IPS-15b (cell line): ENCODE measurements around the gene GFI1.
A peak's percentile ranks its signal among the peaks of the same experiment; 100 is the strongest.
"Not testable (repeated sequence)": the region's sequence is repeated elsewhere in the genome, so short reads cannot be mapped to it uniquely, and the experiment has no call there.

Experiments used
- H3K27me3 ChIP-seq: one replicate; pipeline ENCODE4 v1.6.1; 2013; ENCODE audit warnings: low read length; ENCODE audit not compliant: control insufficient read depth, insufficient read depth
- H3K36me3 ChIP-seq: one replicate; pipeline ENCODE4 v1.6.1; 2013; ENCODE audit warnings: low read length; ENCODE audit not compliant: control insufficient read depth, insufficient read depth
- H3K4me1 ChIP-seq: one replicate; pipeline ENCODE4 v1.6.1; 2013; ENCODE audit warnings: mild to moderate bottlenecking, low read length; ENCODE audit not compliant: control insufficient read depth, insufficient read depth
- H3K4me3 ChIP-seq: one replicate; pipeline ENCODE4 v1.5.1; 2013; ENCODE audit warnings: low read depth, low read length
- H3K9ac ChIP-seq: one replicate; pipeline ENCODE4 v1.6.1; 2013; ENCODE audit warnings: low read depth, mild to moderate bottlenecking, low read length
- H3K9me3 ChIP-seq: one replicate; pipeline ENCODE4 v1.6.1; 2013; ENCODE audit warnings: mild to moderate bottlenecking, low read length; ENCODE audit not compliant: control insufficient read depth, insufficient read depth

The GFI1 gene

DNA sequence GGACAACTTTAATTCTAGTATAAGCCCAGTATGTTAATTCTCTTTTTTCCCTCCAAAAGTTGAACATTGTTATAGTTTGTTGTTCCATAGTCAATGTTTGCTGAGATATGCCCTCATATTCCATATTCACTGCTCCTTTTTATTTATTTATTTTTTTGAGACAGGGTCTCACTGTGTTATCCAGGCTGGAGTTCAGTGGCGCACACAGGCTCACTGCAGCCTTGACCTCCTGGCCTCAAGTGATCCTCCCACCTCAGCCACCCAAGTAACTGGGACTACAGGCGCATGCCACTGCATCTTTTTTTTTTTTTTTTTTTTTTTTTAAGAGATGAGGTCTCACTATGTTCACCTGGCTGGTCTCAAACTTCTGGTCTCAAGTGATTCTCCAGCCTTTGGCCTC, 38.7 kb downstream of the GFI1 start:
- Histone ChIP-seq H3K4me1 (no peaks in the 10 kb centered on the region), H3K36me3 (no peaks in the 10 kb centered on the region), H3K4me3 (no peak overlapping the region), H3K9me3 (no peaks in the 10 kb centered on the region), H3K27me3 (peaks cover 2% of the 10 kb centered on the region), H3K9ac (no peak overlapping the region)

DNA sequence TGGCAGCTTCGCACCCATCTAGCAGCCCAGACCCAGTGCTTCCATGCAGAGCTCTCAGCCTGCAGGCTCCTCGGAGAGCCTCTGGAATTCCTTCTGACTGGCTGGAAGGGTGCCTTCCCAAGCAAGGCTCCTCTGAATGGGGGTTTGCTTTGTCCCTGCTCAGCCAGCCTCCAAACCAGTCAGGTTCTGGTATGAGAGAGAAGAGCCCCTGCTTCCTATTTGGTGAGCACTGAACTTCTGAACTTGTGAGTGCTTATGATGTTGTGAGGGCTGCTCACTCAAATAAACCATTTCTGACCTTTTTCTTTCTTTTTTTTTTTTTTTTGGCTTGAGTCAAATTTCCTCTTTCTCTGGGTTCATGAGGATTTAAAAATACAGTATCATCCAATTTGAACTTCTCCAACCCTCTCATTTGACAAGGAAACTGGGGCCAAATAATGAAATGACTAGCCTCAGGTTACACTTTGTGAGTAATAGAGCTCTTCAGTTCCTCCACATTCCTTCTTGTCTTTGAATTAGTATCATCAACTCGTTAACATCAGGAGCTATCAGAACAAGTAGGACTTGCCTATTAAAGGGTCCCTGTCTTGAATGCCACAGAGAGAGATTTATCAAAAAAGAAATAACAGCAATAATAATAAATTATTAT, 39.6 kb downstream of the GFI1 start:
- no peak overlapping the region for H3K4me3 ChIP-seq
- peaks cover 2% of the 10 kb centered on the region for H3K27me3 ChIP-seq
- no peak overlapping the region for H3K9ac ChIP-seq
- H3K4me1 ChIP-seq, result no peaks in the 10 kb centered on the region
- H3K36me3 ChIP-seq, result no peaks in the 10 kb centered on the region
- no peaks in the 10 kb centered on the region for H3K9me3 ChIP-seq

DNA sequence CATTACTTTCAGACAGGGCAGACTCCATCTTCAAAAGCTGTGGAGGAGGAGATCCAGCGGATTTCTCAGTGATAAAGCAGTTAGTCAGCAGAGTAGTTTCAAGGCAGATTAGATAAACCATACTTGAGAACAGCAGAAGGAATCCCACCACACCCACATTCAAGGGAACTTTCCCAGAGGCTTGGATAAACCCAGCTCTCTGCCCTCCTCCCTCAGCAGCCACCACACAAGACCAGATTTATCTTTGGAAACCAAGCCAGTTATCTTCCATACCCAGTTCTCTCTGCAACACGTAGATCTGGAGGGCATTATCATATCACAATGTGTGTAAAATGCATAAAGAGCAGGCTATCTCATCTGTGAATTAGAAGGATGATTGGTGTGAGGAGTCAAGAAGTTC, 40.2 kb downstream of the GFI1 start:
- H3K9ac ChIP-seq, result no peak overlapping the region
- H3K27me3 ChIP-seq, result peaks cover 2% of the 10 kb centered on the region
- no peaks in the 10 kb centered on the region for H3K9me3 ChIP-seq
- no peaks in the 10 kb centered on the region for H3K4me1 ChIP-seq
- H3K36me3 ChIP-seq, result no peaks in the 10 kb centered on the region
- no peak overlapping the region for H3K4me3 ChIP-seq

DNA sequence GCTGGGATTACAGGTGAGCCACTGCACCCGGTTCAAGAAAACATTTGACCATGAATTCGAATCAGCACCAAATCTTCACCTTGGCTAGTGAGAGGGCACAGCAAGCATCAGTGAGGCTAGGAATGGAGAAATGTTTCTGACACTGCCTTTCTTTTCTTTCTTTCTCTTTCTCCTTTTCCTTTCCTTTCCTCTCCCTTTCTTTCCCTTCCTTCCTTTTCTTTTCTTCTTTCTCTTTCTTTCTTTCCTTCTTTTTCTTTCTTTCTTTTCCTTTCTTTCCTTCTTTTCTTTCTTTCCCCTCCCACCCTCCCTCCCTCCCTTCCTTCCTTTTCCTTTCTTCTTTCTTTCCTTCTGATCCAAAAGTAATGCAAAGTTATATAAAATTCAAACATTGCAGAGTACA, 40.9 kb downstream of the GFI1 start:
- H3K27me3 ChIP-seq, result peaks cover 2% of the 10 kb centered on the region
- H3K9me3 ChIP-seq, result no peaks in the 10 kb centered on the region
- H3K4me3 ChIP-seq, result no peak overlapping the region
- no peaks in the 10 kb centered on the region for H3K4me1 ChIP-seq
- H3K36me3 ChIP-seq, result no peaks in the 10 kb centered on the region
- no peak overlapping the region for H3K9ac ChIP-seq

DNA sequence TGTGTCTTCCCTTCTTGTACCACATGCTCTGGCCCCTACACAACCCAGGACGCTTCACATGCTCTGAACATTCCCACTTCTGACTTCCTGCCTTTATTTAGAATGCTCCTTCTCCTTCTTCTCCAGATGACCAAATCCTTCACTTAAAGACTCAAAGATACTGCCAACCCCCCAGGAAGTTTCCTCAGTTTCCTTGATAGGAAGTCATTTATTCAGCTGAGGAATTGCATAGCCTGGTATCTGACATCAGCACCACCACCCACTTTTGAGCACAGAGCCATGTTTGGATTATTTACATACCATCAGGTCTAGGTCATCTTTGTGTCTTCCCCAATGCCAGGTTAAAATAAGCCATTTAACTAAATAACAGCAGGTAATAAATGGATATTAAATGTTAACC, 42.4 kb downstream of the GFI1 start:
- Histone ChIP-seq H3K4me1 (no peaks in the 10 kb centered on the region), H3K27me3 (peaks cover 2% of the 10 kb centered on the region), H3K36me3 (no peaks in the 10 kb centered on the region), H3K9ac (no peak overlapping the region), H3K9me3 (no peaks in the 10 kb centered on the region), H3K4me3 (no peak overlapping the region)

DNA sequence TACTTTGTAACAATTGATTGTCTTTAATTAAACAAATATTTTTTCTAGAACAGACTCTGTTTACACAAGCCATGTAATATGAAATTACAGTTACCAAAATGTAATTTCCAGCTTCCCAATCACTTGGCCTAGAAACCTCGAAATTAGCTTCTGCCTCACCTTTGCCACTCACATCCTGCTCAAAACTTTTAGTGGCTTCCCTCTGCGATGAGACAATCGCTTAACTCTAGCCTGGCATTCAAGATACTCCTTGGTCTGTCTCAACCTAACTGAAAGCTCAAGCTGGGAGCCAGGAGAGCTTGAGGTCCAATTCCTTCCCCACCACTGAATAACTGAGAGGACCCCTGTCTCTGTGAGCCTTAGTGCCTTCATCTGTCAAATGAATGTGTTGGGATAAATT, 42.8 kb downstream of the GFI1 start:
- Histone ChIP-seq H3K9ac (no peak overlapping the region), H3K9me3 (no peaks in the 10 kb centered on the region), H3K4me1 (no peaks in the 10 kb centered on the region), H3K4me3 (no peak overlapping the region), H3K36me3 (no peaks in the 10 kb centered on the region), H3K27me3 (peaks cover 2% of the 10 kb centered on the region)

DNA sequence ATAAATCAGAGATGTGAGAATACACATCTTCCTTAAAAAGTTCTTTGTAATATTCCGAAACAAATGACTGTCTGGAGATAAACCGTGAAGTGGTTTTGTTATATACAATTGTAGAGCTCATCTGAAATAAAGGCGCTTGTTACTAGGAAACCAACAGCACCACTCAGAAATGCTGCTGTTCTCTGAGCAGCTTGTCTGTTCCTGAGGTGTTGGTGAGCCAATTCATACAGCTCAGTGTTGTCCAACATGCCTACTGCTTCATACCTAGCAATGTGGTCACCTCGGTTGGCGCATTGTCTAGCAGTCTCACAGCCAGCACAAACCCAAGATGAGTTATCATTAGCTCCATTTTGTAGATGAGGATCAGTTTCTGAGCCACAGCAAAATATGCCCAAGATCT, 44.4 kb downstream of the GFI1 start:
- no peak overlapping the region for H3K9ac ChIP-seq
- H3K27me3 ChIP-seq, result peaks cover 2% of the 10 kb centered on the region
- H3K36me3 ChIP-seq, result no peaks in the 10 kb centered on the region
- H3K4me3 ChIP-seq, result peak overlapping the region; percentile 45
- no peaks in the 10 kb centered on the region for H3K4me1 ChIP-seq
- H3K9me3 ChIP-seq, result no peaks in the 10 kb centered on the region

DNA sequence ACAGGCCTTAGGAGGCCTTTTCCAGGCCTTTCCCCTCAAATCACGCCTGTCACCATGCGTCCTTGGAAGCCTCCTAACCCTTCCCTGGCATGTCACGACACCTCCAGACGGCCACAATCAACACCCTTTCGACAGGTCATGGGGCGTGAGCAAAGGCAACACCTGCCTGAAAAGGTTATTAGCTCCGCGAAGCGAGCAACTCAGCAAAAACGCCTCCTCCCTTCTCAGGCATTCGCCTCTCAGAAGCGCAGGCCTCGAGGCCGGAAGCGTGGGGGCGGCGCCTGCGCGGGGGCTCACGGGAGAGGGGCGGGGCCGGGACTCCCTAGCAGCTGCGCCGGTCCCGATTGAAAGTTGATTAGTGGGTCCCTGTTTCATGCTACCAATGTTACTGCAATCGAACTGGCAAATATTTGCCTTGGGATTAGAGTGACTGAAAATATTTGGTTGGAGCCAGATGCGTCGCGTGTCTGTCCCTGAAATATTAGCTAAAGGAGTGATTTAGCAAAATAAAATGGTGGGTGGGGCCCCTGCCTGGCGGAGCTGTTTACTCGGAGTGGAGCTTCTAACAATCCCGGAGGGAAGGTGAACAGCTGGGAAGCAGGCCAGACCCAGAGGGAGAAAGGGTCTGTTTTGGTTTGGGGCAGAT, 44.9 kb downstream of the GFI1 start:
- peaks cover 2% of the 10 kb centered on the region for H3K27me3 ChIP-seq
- H3K4me3 ChIP-seq, result peak overlapping the region; percentile 45
- H3K9ac ChIP-seq, result peak overlapping the region; percentile 38
- H3K36me3 ChIP-seq, result no peaks in the 10 kb centered on the region
- H3K4me1 ChIP-seq, result no peaks in the 10 kb centered on the region
- H3K9me3 ChIP-seq, result no peaks in the 10 kb centered on the region

DNA sequence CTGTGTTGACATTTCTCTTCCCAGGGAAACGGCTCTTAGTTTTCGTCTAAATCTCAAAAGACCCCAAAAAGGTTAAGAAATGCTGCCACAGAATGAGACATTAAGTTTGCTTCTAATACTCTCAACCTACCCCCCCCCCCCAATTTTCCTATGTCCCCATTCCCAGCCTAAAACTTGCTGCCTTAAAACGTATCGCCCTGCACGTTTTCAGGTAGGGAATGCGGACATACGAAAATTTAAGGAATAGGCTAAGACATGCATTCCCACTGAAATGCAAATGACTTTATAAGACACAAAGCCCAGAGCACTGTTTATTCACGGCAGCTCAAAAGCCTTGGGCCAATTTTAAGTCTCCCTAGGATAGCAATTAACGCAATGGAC, 45.4 kb downstream of the GFI1 start:
- Histone ChIP-seq H3K9ac (no peak overlapping the region), H3K4me1 (no peaks in the 10 kb centered on the region), H3K36me3 (no peaks in the 10 kb centered on the region), H3K4me3 (peak overlapping the region; percentile 45), H3K27me3 (peaks cover 1% of the 10 kb centered on the region), H3K9me3 (no peaks in the 10 kb centered on the region)

DNA sequence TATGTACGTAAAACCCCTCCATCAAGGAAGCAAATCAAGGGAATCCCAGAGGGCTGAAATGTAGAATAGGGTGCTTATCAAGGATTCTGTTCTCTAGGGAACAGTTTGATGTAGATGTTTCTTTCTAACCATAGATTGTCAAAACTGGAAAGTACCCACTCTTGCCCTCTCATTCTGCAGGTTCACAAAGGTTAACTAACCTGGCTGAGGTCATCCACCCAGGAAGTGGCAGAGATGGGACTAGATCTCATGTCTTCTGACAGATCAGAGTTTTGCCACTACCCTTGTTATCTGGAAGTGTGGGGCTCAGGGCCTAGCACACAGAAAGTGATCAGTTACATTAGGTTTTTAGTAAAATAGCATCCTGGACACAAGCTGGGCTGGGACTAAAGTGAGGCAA, 47.4 kb downstream of the GFI1 start:
- no peak overlapping the region for H3K4me3 ChIP-seq
- H3K27me3 ChIP-seq, result no peaks in the 10 kb centered on the region
- H3K9ac ChIP-seq, result no peak overlapping the region
- no peaks in the 10 kb centered on the region for H3K9me3 ChIP-seq
- H3K36me3 ChIP-seq, result no peaks in the 10 kb centered on the region
- no peaks in the 10 kb centered on the region for H3K4me1 ChIP-seq

DNA sequence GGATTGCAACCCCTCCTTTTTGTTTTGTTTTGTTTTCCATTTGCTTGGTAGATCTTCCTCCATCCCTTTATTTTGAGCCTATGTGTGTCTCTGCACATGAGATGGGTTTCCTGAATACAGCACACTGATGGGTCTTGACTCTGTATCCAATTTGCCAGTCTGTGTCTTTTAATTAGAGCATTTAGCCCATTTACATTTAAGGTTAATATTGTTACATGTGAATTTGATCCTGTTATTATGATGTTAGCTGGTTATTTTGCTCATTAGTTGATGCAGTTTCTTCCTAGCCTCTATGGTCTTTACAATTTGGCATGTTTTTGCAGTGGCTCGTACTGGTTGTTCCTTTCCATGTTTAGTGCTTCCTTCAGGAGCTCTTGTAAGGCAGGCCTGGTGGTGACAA, 52.2 kb downstream of the GFI1 start:
- not testable (repeated sequence) for H3K36me3 ChIP-seq, H3K9me3 ChIP-seq, H3K4me1 ChIP-seq, H3K4me3 ChIP-seq, H3K9ac ChIP-seq, H3K27me3 ChIP-seq

DNA sequence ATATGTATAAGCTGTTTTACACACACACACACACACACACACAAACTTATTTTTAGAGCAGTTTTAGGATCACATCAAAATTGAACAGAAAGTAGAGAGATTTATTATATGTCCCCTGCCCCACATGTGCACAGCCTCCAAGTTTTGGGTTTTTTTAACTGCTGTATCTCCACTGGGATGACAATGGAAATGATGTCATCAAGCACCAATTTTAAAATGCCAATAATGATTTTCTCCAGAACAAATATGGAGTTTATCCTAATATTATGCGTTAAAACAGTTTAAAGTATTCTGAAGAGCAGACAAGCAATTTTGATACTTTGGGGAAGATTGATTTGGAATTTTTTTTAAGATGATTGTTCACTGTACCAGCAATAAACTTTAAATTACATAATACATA, 56.7 kb downstream of the GFI1 start:
- H3K36me3 ChIP-seq, result no peaks in the 10 kb centered on the region
- H3K9me3 ChIP-seq, result no peaks in the 10 kb centered on the region
- no peak overlapping the region for H3K4me3 ChIP-seq
- H3K4me1 ChIP-seq, result peaks cover 9% of the 10 kb centered on the region
- H3K27me3 ChIP-seq, result no peaks in the 10 kb centered on the region
- H3K9ac ChIP-seq, result no peak overlapping the region
